Activated T-cell treated with anti-CD3 and anti-CD28 coated beads, Interleukin-2, amount 50 U/mL, for 24 hours (primary cell): ENCODE data around the gene OXER1.
A peak's percentile ranks its signal among the peaks of the same experiment; 100 is the strongest.

Experiments
- DNase-seq: peaks from one replicate; pipeline ENCODE4 v3.0.0-alpha.2; 2020
- H3K27ac Mint-ChIP-seq: 2 replicates; pipeline ENCODE4 v1.8.0; 2020; ENCODE audit warnings: mild to moderate bottlenecking, mixed read lengths
- H3K27me3 Mint-ChIP-seq: 2 replicates; pipeline ENCODE4 v1.8.0; 2020; ENCODE audit warnings: mixed read lengths
- H3K36me3 Mint-ChIP-seq: 2 replicates; pipeline ENCODE4 v1.8.0; 2020; ENCODE audit warnings: low read depth, mixed read lengths
- H3K4me1 Mint-ChIP-seq: 2 replicates; pipeline ENCODE4 v1.8.0; 2020; ENCODE audit warnings: low read depth, mixed read lengths
- H3K4me3 Mint-ChIP-seq: 2 replicates; pipeline ENCODE4 v1.8.0; 2020; ENCODE audit warnings: mild to moderate bottlenecking, moderate library complexity, mixed read lengths
- H3K9me3 Mint-ChIP-seq: 2 replicates; pipeline ENCODE4 v1.8.0; 2020; ENCODE audit warnings: mixed read lengths

Gene OXER1

GRCh38 chr2:42787788-42788477 is 24.0 kb upstream of the OXER1 start:
- H3K4me1 Mint-ChIP-seq, result peaks cover 15% of the 10 kb centered on the region
- H3K9me3 Mint-ChIP-seq, result no peaks in the 10 kb centered on the region
- no peak for DNase-seq
- H3K27ac Mint-ChIP-seq, result no peak overlapping the region
- peaks cover 35% of the 10 kb centered on the region for H3K27me3 Mint-ChIP-seq
- H3K4me3 Mint-ChIP-seq, result no peak overlapping the region
- H3K36me3 Mint-ChIP-seq, result no peaks in the 10 kb centered on the region

- no peak overlapping the region for H3K27ac Mint-ChIP-seq
- no peak for DNase-seq
- peaks cover 13% of the 10 kb centered on the region for H3K4me1 Mint-ChIP-seq
- H3K36me3 Mint-ChIP-seq, result no peaks in the 10 kb centered on the region
- H3K27me3 Mint-ChIP-seq, result peaks cover 35% of the 10 kb centered on the region
- no peaks in the 10 kb centered on the region for H3K9me3 Mint-ChIP-seq
- H3K4me3 Mint-ChIP-seq, result no peak overlapping the region
These were observed 23.5 kb upstream of the OXER1 start for GRCh38 chr2:42787424-42787787.

GRCh38 chr2:42786561-42787345 is 22.8 kb upstream of the OXER1 start:
- Mint-ChIP-seq H3K27me3 (peaks cover 30% of the 10 kb centered on the region), H3K36me3 (peaks cover under 1% of the 10 kb centered on the region), H3K9me3 (no peaks in the 10 kb centered on the region), H3K4me3 (no peak overlapping the region), H3K27ac (no peak overlapping the region), H3K4me1 (peaks cover 9% of the 10 kb centered on the region)
- DNase-seq, result no peak

GRCh38 chr2:42784204-42784880 is 20.4 kb upstream of the OXER1 start:
- Mint-ChIP-seq H3K27ac (no peak overlapping the region), H3K36me3 (peaks cover 5% of the 10 kb centered on the region), H3K27me3 (peaks cover 8% of the 10 kb centered on the region), H3K4me1 (peaks cover 1% of the 10 kb centered on the region), H3K4me3 (no peak overlapping the region), H3K9me3 (no peaks in the 10 kb centered on the region)
- DNase-seq, result no peak

- H3K9me3 Mint-ChIP-seq, result no peaks in the 10 kb centered on the region
- no peak overlapping the region for H3K4me3 Mint-ChIP-seq
- no peak for DNase-seq
- H3K27ac Mint-ChIP-seq, result no peak overlapping the region
- peaks cover 5% of the 10 kb centered on the region for H3K36me3 Mint-ChIP-seq
- H3K4me1 Mint-ChIP-seq, result peaks cover 1% of the 10 kb centered on the region
- peaks cover 4% of the 10 kb centered on the region for H3K27me3 Mint-ChIP-seq
These were observed 19.6 kb upstream of the OXER1 start for GRCh38 chr2:42783511-42783910.

GRCh38 chr2:42781181-42781580 is 17.2 kb upstream of the OXER1 start:
- DNase-seq, result no peak
- peaks cover 2% of the 10 kb centered on the region for H3K9me3 Mint-ChIP-seq
- no peaks in the 10 kb centered on the region for H3K27me3 Mint-ChIP-seq
- no peak overlapping the region for H3K4me3 Mint-ChIP-seq
- H3K36me3 Mint-ChIP-seq, result peaks cover 7% of the 10 kb centered on the region
- H3K27ac Mint-ChIP-seq, result no peak overlapping the region
- H3K4me1 Mint-ChIP-seq, result peaks cover 7% of the 10 kb centered on the region

GRCh38 chr2:42777883-42778805 is 14.2 kb upstream of the OXER1 start:
- H3K36me3 Mint-ChIP-seq, result peaks cover 7% of the 10 kb centered on the region
- no peak for DNase-seq
- H3K4me3 Mint-ChIP-seq, result no peak overlapping the region
- peaks cover 2% of the 10 kb centered on the region for H3K9me3 Mint-ChIP-seq
- H3K27me3 Mint-ChIP-seq, result no peaks in the 10 kb centered on the region
- H3K4me1 Mint-ChIP-seq, result peaks cover 16% of the 10 kb centered on the region
- no peak overlapping the region for H3K27ac Mint-ChIP-seq

- Mint-ChIP-seq H3K27me3 (no peaks in the 10 kb centered on the region), H3K4me3 (no peak overlapping the region), H3K9me3 (peaks cover 2% of the 10 kb centered on the region), H3K4me1 (peaks cover 16% of the 10 kb centered on the region), H3K36me3 (peaks cover 2% of the 10 kb centered on the region), H3K27ac (no peak overlapping the region)
- DNase-seq, result no peak
These were observed 11.9 kb upstream of the OXER1 start for GRCh38 chr2:42775810-42776209.

- no peaks in the 10 kb centered on the region for H3K27me3 Mint-ChIP-seq
- no peak for DNase-seq
- peaks cover 2% of the 10 kb centered on the region for H3K36me3 Mint-ChIP-seq
- H3K4me3 Mint-ChIP-seq, result no peak overlapping the region
- H3K27ac Mint-ChIP-seq, result peak overlapping the region; percentile 29
- H3K9me3 Mint-ChIP-seq, result peaks cover 2% of the 10 kb centered on the region
- peaks cover 16% of the 10 kb centered on the region for H3K4me1 Mint-ChIP-seq
These were observed 11.3 kb upstream of the OXER1 start for GRCh38 chr2:42775186-42775585.

- Mint-ChIP-seq H3K9me3 (no peaks in the 10 kb centered on the region), H3K36me3 (no peaks in the 10 kb centered on the region), H3K4me3 (no peak overlapping the region), H3K27me3 (no peaks in the 10 kb centered on the region), H3K27ac (no peak overlapping the region), H3K4me1 (peaks cover 12% of the 10 kb centered on the region)
- DNase-seq, result no peak
These were observed 7.7 kb upstream of the OXER1 start for GRCh38 chr2:42771546-42772153.

GRCh38 chr2:42770288-42771131 is 6.6 kb upstream of the OXER1 start:
- no peaks in the 10 kb centered on the region for H3K27me3 Mint-ChIP-seq
- no peaks in the 10 kb centered on the region for H3K36me3 Mint-ChIP-seq
- peaks cover 5% of the 10 kb centered on the region for H3K4me1 Mint-ChIP-seq
- no peak for DNase-seq
- no peak overlapping the region for H3K4me3 Mint-ChIP-seq
- H3K9me3 Mint-ChIP-seq, result no peaks in the 10 kb centered on the region
- no peak overlapping the region for H3K27ac Mint-ChIP-seq

- no peaks in the 10 kb centered on the region for H3K4me1 Mint-ChIP-seq
- H3K9me3 Mint-ChIP-seq, result no peaks in the 10 kb centered on the region
- H3K36me3 Mint-ChIP-seq, result no peaks in the 10 kb centered on the region
- H3K4me3 Mint-ChIP-seq, result no peak overlapping the region
- no peaks in the 10 kb centered on the region for H3K27me3 Mint-ChIP-seq
- no peak overlapping the region for H3K27ac Mint-ChIP-seq
- no peak for DNase-seq
These were observed 5.8 kb upstream of the OXER1 start for GRCh38 chr2:42769583-42770287.
